Activated CD8-positive, alpha-beta memory T cell treated with anti-CD3 and anti-CD28 coated beads, Interleukin-2, amount 50 U/mL, for 1 hour (primary cell): Measurements from ENCODE around the gene OSBPL10.
"Not testable (repeated sequence)": the region's sequence is repeated elsewhere in the genome, so short reads cannot be mapped to it uniquely, and the experiment has no call there.

Experiments
- DNase-seq: peaks from one replicate; pipeline ENCODE4 v3.0.0-alpha.2; 2020; ENCODE audit errors: extremely low read depth

Gene OSBPL10

GRCh38 chr3:31981206-31982181 lies at the start of gene OSBPL10, which contains the start of gene ZNF860:
OSBPL10 (minus strand) TSS chr3:31981262; CDS start chr3:31981179, 83 bp downstream.
ZNF860 (plus strand) TSS chr3:31981750; CDS start chr3:31989080, 7,330 bp downstream.
- DNase-seq: no peak

- no peak for DNase-seq
These were observed 45.5 kb upstream of the OSBPL10 start for GRCh38 chr3:32026593-32026992.

- no peak for DNase-seq
These were observed 41.9 kb upstream of the OSBPL10 start for GRCh38 chr3:32022947-32023346.

- DNase-seq: no peak
These were observed 40.7 kb upstream of the OSBPL10 start for GRCh38 chr3:32021748-32022147.

GRCh38 chr3:32021155-32021554 lies 40.1 kb upstream of the OSBPL10 start:
- no peak for DNase-seq

- no peak for DNase-seq
These were observed 37.9 kb upstream of the OSBPL10 start for GRCh38 chr3:32018757-32019564.

- no peak for DNase-seq
These were observed 36.2 kb upstream of the OSBPL10 start for GRCh38 chr3:32017286-32017685.

- not testable (repeated sequence) for DNase-seq
These were observed 34.6 kb upstream of the OSBPL10 start for GRCh38 chr3:32015638-32016037.

GRCh38 chr3:32010699-32011098 lies 29.6 kb upstream of the OSBPL10 start:
- not testable (repeated sequence) for DNase-seq

- DNase-seq: no peak
These were observed 28.9 kb upstream of the OSBPL10 start for GRCh38 chr3:32009957-32010356.

GRCh38 chr3:32009101-32009500 lies 28.0 kb upstream of the OSBPL10 start:
- no peak for DNase-seq

GRCh38 chr3:32004113-32004765 lies 23.2 kb upstream of the OSBPL10 start:
- DNase-seq: no peak

- no peak for DNase-seq
These were observed 22.3 kb upstream of the OSBPL10 start for GRCh38 chr3:32003380-32003779.

- DNase-seq: no peak
These were observed 21.7 kb upstream of the OSBPL10 start for GRCh38 chr3:32002561-32003368.

GRCh38 chr3:32000877-32001276 lies 19.8 kb upstream of the OSBPL10 start:
- DNase-seq: no peak

- DNase-seq: no peak
These were observed 18.9 kb upstream of the OSBPL10 start for GRCh38 chr3:31999907-32000439.

- no peak for DNase-seq
These were observed 16.4 kb upstream of the OSBPL10 start for GRCh38 chr3:31997500-31997899.

GRCh38 chr3:31996195-31996594 lies 15.1 kb upstream of the OSBPL10 start:
- DNase-seq: no peak

- not testable (repeated sequence) for DNase-seq
These were observed 14.0 kb upstream of the OSBPL10 start for GRCh38 chr3:31995026-31995425.

GRCh38 chr3:31993843-31994242 lies 12.8 kb upstream of the OSBPL10 start:
- DNase-seq: no peak

GRCh38 chr3:31992995-31993394 lies 11.9 kb upstream of the OSBPL10 start:
- not testable (repeated sequence) for DNase-seq
